A549 (cell line): ENCODE measurements around the gene ZNF646. TPM values are rescaled to one million over a fixed set of nuclear protein-coding genes. Genes with fewer than 3 reads are reported as not detected.

Experiments used
- ATAC-seq, 2 experiments: fragments of 200-7000 bp in 1 of 2; fragments of >200 bp in 1 of 2; cut with Nextera tagmentation in 1 of 2; cut with Tn5 transposase in 1 of 2; 3 replicates each; pipeline versions ENCODE4 v1.8.0 to v1.9.1; 2018 to 2020; ENCODE audit warnings: mild to moderate bottlenecking in 1 of 2, moderate library complexity in 1 of 2
- CTCF ChIA-PET: fragments of 300-600 bp; sonication (Branson Sonifier 250); formaldehyde crosslinking; extraction: SDS; loops from one replicate; lab custom pipeline; 2021; ENCODE audit warnings: antibody characterized with exemption, inconsistent platforms; lab: Yijun Ruan, JAX
- POLR2A ChIA-PET: fragments of 350-600 bp; formaldehyde crosslinking; extraction: SDS; loops from one replicate; lab custom pipeline; 2021; ENCODE audit warnings: antibody characterized with exemption, inconsistent platforms; lab: Yijun Ruan, JAX
- DNase-seq, 2 experiments: peaks; one replicate each; pipeline versions ENCODE4 v3.0.0 to v3.0.0-alpha.2; 2011 to 2016; ENCODE audit warnings: low read depth in 1 of 2, low spot score in 1 of 2
- FAIRE-seq: peaks from 2 replicates; lab custom pipeline; 2011; peaks lifted over from hg19 to GRCh38; lab: Jason Lieb, UNC
- H3K27ac ChIP-seq, 2 experiments: fragments of >200 bp; sonication (Bioruptor Twin); formaldehyde crosslinking; 3 replicates each; pipeline ENCODE4 v1.5.1; 2016 to 2017
- H3K4me1 ChIP-seq: fragments of >200 bp; sonication (Bioruptor Twin); formaldehyde crosslinking; 3 replicates; pipeline ENCODE4 v1.6.1; 2016
- H3K4me2 ChIP-seq: fragments of >200 bp; sonication (Bioruptor Twin); formaldehyde crosslinking; 3 replicates; pipeline ENCODE4 v1.6.1; 2016
- H3K4me3 ChIP-seq: fragments of >200 bp; sonication (Bioruptor Twin); formaldehyde crosslinking; 3 replicates; pipeline ENCODE4 v1.5.1; 2016
- H3K9me3 ChIP-seq: fragments of >200 bp; sonication (Bioruptor Twin); formaldehyde crosslinking; 3 replicates; pipeline ENCODE4 v1.6.1; 2016
- BCL3 ChIP-seq: fragments of >200 bp; sonication (Bioruptor Twin); formaldehyde crosslinking; IDR thresholded peaks from 3 replicates; pipeline ENCODE4 v1.6.1; 2016
- CBX2 ChIP-seq: fragments of 200-600 bp; sonication (generic); IDR thresholded peaks from 2 replicates; pipeline ENCODE4 v1.6.1; 2016; ENCODE audit warnings: low read depth, mild to moderate bottlenecking, borderline replicate concordance
- CBX8 ChIP-seq: fragments of 200-600 bp; sonication (generic); IDR thresholded peaks from 2 replicates; pipeline ENCODE4 v1.6.1; 2016
- CEBPB ChIP-seq, 2 experiments: fragments of >200 bp in 1 of 2; sonication (Bioruptor Twin) in 1 of 2; formaldehyde crosslinking in 1 of 2; IDR thresholded peaks; 2 replicates each; pipeline ENCODE4 v1.6.1; 2012 to 2016
- CHD4 ChIP-seq: fragments of 200-600 bp; sonication (generic); IDR thresholded peaks from 2 replicates; pipeline ENCODE4 v1.6.1; 2016; ENCODE audit warnings: antibody characterized with exemption, mild to moderate bottlenecking, borderline replicate concordance
- EHF ChIP-seq: fragments of 250-450 bp; sonication (Bioruptor Pico); IDR thresholded peaks from 2 replicates; pipeline ENCODE4 v1.5.0; 2020; ENCODE audit warnings: mild to moderate bottlenecking
- ESRRA ChIP-seq: fragments of 150-350 bp; IDR thresholded peaks from 2 replicates; pipeline ENCODE4 v1.6.1; 2014; ENCODE audit warnings: mild to moderate bottlenecking, low read length, borderline replicate concordance
- GATA3 ChIP-seq: IDR thresholded peaks from 2 replicates; pipeline ENCODE4 v1.6.1; 2012; ENCODE audit warnings: borderline replicate concordance
- HOXB13 ChIP-seq: fragments of 250-450 bp; sonication (Bioruptor Pico); IDR thresholded peaks from 2 replicates; pipeline ENCODE4 v1.5.0; 2020; ENCODE audit warnings: low read depth, mild to moderate bottlenecking, moderate library complexity
- HOXB5 ChIP-seq: fragments of 250-450 bp; sonication (Bioruptor Pico); IDR thresholded peaks from 2 replicates; pipeline ENCODE4 v1.5.0; 2020; ENCODE audit warnings: mild to moderate bottlenecking, moderate library complexity
- KDM1A ChIP-seq: fragments of 200-600 bp; sonication (generic); IDR thresholded peaks from 2 replicates; pipeline ENCODE4 v1.6.1; 2016; ENCODE audit warnings: low read depth, mild to moderate bottlenecking
- MAFK ChIP-seq: fragments of 450-650 bp; IDR thresholded peaks from 2 replicates; pipeline ENCODE4 v1.6.1; 2014; ENCODE audit not compliant: partially characterized antibody
- MAX ChIP-seq: IDR thresholded peaks from 2 replicates; pipeline ENCODE4 v1.6.1; 2012
- MAZ ChIP-seq: fragments of 150-350 bp; IDR thresholded peaks from 2 replicates; pipeline ENCODE4 v1.6.1; 2014; ENCODE audit warnings: antibody characterized with exemption, low read depth, low read length, borderline replicate concordance
- MYC ChIP-seq: IDR thresholded peaks from 2 replicates; pipeline ENCODE4 v1.6.1; 2012; ENCODE audit warnings: mild to moderate bottlenecking, inconsistent platforms, low read length, improper control_type of control experiment, borderline replicate concordance
- NFE2L2 ChIP-seq: fragments of 150-350 bp; conservative IDR thresholded peaks from 2 replicates; pipeline ENCODE4 v1.6.1; 2014; ENCODE audit warnings: low read length
- NR3C1 ChIP-seq: fragments of >200 bp; sonication (Bioruptor Twin); formaldehyde crosslinking; IDR thresholded peaks from 3 replicates; pipeline ENCODE4 v1.6.1; 2017
- POLR2AphosphoS2 ChIP-seq: conservative IDR thresholded peaks from 2 replicates; pipeline ENCODE4 v1.6.1; 2012; ENCODE audit warnings: low read length, improper control_type of control experiment, inconsistent platforms
- RAD21 ChIP-seq, 2 experiments: fragments of >200 bp in 1 of 2; sonication (Bioruptor Twin) in 1 of 2; formaldehyde crosslinking in 1 of 2; IDR thresholded peaks in 1 of 2; conservative IDR thresholded peaks in 1 of 2; 2 replicates in 1 of 2; 3 replicates in 1 of 2; pipeline ENCODE4 v1.6.1; 2012 to 2018; ENCODE audit warnings: inconsistent platforms in 1 of 2
- RCOR1 ChIP-seq: fragments of 150-350 bp; IDR thresholded peaks from 2 replicates; pipeline ENCODE4 v1.6.1; 2014; ENCODE audit warnings: antibody characterized with exemption, low read length, low read depth
- RFX5 ChIP-seq: fragments of 450-650 bp; IDR thresholded peaks from 2 replicates; pipeline ENCODE4 v1.7.1; 2014; ENCODE audit warnings: antibody characterized with exemption, mild to moderate bottlenecking, moderate library complexity
- RNF2 ChIP-seq: fragments of 200-600 bp; sonication (generic); IDR thresholded peaks from 2 replicates; pipeline ENCODE4 v1.6.1; 2016; ENCODE audit warnings: low read depth, mild to moderate bottlenecking, antibody characterized with exemption, moderate library complexity, borderline replicate concordance
- SREBF2 ChIP-seq: fragments of 450-650 bp; IDR thresholded peaks from 2 replicates; pipeline ENCODE4 v1.6.1; 2014; ENCODE audit warnings: mild to moderate bottlenecking, moderate library complexity
- ZFP36 ChIP-seq: fragments of 450-650 bp; IDR thresholded peaks from 2 replicates; pipeline ENCODE4 v1.6.1; 2014; ENCODE audit warnings: borderline replicate concordance; ENCODE audit not compliant: partially characterized antibody
- WGBS: methylation state at CpG from one replicate; pipeline ENCODE4 v1.1.6; 2017; ENCODE audit errors: missing lambda C conversion rate; 5-methylcytosine and 5-hydroxymethylcytosine counted together
- polyA plus RNA-seq, 4 experiments: library from polyadenylated mRNA; depleted of rRNA in 3 of 4; stranded (reverse); fragments of >200 nt; fragmentation: RNase III in 1 of 4; extraction: RNeasy Plus Mini Kit Qiagen cat#74134 plus additional on column Dnase treatment in 1 of 4; gene quantifications; 2 replicates in 3 of 4; 3 replicates in 1 of 4; pipeline ENCODE4 v1.2.3, GENCODE V29; 2011 to 2017
- TF ChIP-seq, protein P1 (sequence below): fragments of >200 bp; sonication (Bioruptor Twin); formaldehyde crosslinking; IDR thresholded peaks from 2 replicates; pipeline ENCODE4 v1.6.1; 2016
- TF ChIP-seq, protein P2 (sequence below): IDR thresholded peaks from 2 replicates; pipeline ENCODE4 v1.6.1; 2012; ENCODE audit warnings: low read depth, borderline replicate concordance
- TF ChIP-seq, protein P3 (sequence below): fragments of 450-650 bp; IDR thresholded peaks from 2 replicates; pipeline ENCODE4 v1.6.1; 2014; ENCODE audit warnings: antibody characterized with exemption
- TF ChIP-seq, protein P4 (sequence below): fragments of >200 bp; sonication (Bioruptor Twin); formaldehyde crosslinking; IDR thresholded peaks from 3 replicates; pipeline ENCODE4 v1.5.1; 2016

The ZNF646 gene
- polyA plus RNA-seq, 2 of the 4 experiments (the other 2 are of a cell fraction), result 3.0 to 8.2 TPM

GRCh38 chr16:31093132-31093703 is 19.0 kb downstream of the ZNF646 start:
- CTCF ChIA-PET, result interaction anchor here (1.2 to 12.6 kb wide), 3 partner anchors 19 to 110 kb away, joined by 3 to 97 read pairs (median 11); partner anchors contain the start of genes HSD3B7, ZNF646 and ZNF668
- H3K9me3 ChIP-seq, result no peaks in the 10 kb centered on the region
- FAIRE-seq (no peak), DNase-seq (peak in 1 of 2 experiments; percentile 31), ATAC-seq (peak in 1 of 2 experiments; percentile 10; a peak in 3 of 6 replicates)
- POLR2A ChIA-PET, result interaction anchor here (1.1 to 3.4 kb wide), 5 partner anchors 19 to 108 kb away, joined by 4 to 14 read pairs (median 7); partner anchors contain the start of genes HSD3B7, KAT8, ZNF646 and ZNF668
- peaks cover 11% of the 10 kb centered on the region; the same call in 2 of the 3 replicates for H3K4me1 ChIP-seq
- WGBS, result 57% methylated on average over 13 of the region's 17 CpGs
- TF ChIP-seq KDM1A (no peak), MYC (no peak), POLR2AphosphoS2 (no peak), MAX (no peak), ESRRA (no peak), HOXB5 (CRISPR knock-in tag) (no peak), MAZ (no peak), CBX8 (no peak), NFE2L2 (no peak), CHD4 (no peak), CBX2 (no peak), RAD21 (conservative IDR thresholded peaks at IDR 0.05 in 1 of 2, IDR thresholded peaks at IDR 0.05 in 1 of 2) (no peak), NR3C1 (no peak), RFX5 (no peak)
- TF ChIP-seq, protein P1, sequence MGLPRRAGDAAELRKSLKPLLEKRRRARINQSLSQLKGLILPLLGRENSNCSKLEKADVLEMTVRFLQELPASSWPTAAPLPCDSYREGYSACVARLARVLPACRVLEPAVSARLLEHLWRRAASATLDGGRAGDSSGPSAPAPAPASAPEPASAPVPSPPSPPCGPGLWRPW, result no peak
- TF ChIP-seq, protein P2, sequence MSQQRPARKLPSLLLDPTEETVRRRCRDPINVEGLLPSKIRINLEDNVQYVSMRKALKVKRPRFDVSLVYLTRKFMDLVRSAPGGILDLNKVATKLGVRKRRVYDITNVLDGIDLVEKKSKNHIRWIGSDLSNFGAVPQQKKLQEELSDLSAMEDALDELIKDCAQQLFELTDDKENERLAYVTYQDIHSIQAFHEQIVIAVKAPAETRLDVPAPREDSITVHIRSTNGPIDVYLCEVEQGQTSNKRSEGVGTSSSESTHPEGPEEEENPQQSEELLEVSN, result no peak
- TF ChIP-seq, protein P3, sequence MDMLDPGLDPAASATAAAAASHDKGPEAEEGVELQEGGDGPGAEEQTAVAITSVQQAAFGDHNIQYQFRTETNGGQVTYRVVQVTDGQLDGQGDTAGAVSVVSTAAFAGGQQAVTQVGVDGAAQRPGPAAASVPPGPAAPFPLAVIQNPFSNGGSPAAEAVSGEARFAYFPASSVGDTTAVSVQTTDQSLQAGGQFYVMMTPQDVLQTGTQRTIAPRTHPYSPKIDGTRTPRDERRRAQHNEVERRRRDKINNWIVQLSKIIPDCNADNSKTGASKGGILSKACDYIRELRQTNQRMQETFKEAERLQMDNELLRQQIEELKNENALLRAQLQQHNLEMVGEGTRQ, result no peak
- H3K27ac ChIP-seq, result peak overlapping the region; percentile 82 to 89; a peak in 4 of 6 replicates
- peak overlapping the region; percentile 83 for H3K4me3 ChIP-seq
- peak overlapping the region; percentile 98 for H3K4me2 ChIP-seq

DNA sequence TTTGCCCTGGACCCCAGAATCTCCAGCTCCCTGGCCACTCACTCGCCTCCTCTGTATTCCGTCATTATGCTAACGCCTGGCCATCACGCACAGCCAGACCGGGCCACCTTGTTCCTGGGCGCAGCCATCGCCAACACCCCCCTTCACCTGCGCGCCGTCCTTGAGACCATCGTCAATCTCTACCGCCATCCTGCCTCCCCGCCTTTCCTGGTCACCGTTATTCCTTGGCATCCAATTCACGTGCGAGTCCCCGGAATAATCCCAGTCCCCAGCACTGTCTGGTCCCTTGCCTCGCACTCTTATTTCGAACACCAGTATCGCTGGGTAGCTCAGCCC is 19.8 kb downstream of the ZNF646 start:
- TF ChIP-seq, protein P4, sequence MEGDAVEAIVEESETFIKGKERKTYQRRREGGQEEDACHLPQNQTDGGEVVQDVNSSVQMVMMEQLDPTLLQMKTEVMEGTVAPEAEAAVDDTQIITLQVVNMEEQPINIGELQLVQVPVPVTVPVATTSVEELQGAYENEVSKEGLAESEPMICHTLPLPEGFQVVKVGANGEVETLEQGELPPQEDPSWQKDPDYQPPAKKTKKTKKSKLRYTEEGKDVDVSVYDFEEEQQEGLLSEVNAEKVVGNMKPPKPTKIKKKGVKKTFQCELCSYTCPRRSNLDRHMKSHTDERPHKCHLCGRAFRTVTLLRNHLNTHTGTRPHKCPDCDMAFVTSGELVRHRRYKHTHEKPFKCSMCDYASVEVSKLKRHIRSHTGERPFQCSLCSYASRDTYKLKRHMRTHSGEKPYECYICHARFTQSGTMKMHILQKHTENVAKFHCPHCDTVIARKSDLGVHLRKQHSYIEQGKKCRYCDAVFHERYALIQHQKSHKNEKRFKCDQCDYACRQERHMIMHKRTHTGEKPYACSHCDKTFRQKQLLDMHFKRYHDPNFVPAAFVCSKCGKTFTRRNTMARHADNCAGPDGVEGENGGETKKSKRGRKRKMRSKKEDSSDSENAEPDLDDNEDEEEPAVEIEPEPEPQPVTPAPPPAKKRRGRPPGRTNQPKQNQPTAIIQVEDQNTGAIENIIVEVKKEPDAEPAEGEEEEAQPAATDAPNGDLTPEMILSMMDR, result no peak
- TF ChIP-seq HOXB13, result no peak
- no peak for TF ChIP-seq RNF2
- TF ChIP-seq EHF (CRISPR knock-in tag), result no peak
- TF ChIP-seq BCL3, result no peak
- no peak for TF ChIP-seq RCOR1
- no peak for TF ChIP-seq MAFK
- TF ChIP-seq CEBPB (IDR thresholded peaks at IDR 0.05), result no peak
- TF ChIP-seq ZFP36, result no peak
- TF ChIP-seq MAX, result no peak
- TF ChIP-seq NR3C1, result no peak
- TF ChIP-seq, protein P1, result no peak
- TF ChIP-seq GATA3, result no peak
- TF ChIP-seq SREBF2, result no peak
- H3K4me2 ChIP-seq, result peak overlapping the region; percentile 98
- ChIA-PET POLR2A (interaction anchor here (1.5 to 3.4 kb wide), 3 partner anchors 20 to 109 kb away, joined by 4 to 14 read pairs (median 7); partner anchors contain the start of genes HSD3B7, KAT8, ZNF646 and ZNF668), CTCF (interaction anchor here (0.6 to 12.6 kb wide), 4 partner anchors 20 to 138 kb away, joined by 3 to 97 read pairs (median 7); partner anchors contain the start of genes HSD3B7, ZNF646 and ZNF668)
- peaks cover 11% of the 10 kb centered on the region; the same call in 2 of the 3 replicates for H3K4me1 ChIP-seq
- H3K9me3 ChIP-seq, result no peaks in the 10 kb centered on the region
- H3K27ac ChIP-seq, result peak overlapping the region; percentile 82 to 89
- ATAC-seq, result peak; percentile 23 to 55; a peak in 4 of 6 replicates
- WGBS, result 1% methylated on average over 20 of the region's 20 CpGs
- H3K4me3 ChIP-seq, result peak overlapping the region; percentile 83
- FAIRE-seq, result no peak
- no peak for DNase-seq
